ENCODE results near the gene MPPE1.
A peak's percentile ranks its signal among the peaks of the same experiment; 100 is the strongest.

MPPE1 gene

GRCh38 chr18:11851146-11851805, 56.8 kb downstream of the MPPE1 start, which contains the start of gene CHMP1B:
TSS of gene CHMP1B (plus strand) at chr18:11851413. CDS start at chr18:11851512, 99 bp downstream.
- peak; percentile 98 for DNase-seq

DNA sequence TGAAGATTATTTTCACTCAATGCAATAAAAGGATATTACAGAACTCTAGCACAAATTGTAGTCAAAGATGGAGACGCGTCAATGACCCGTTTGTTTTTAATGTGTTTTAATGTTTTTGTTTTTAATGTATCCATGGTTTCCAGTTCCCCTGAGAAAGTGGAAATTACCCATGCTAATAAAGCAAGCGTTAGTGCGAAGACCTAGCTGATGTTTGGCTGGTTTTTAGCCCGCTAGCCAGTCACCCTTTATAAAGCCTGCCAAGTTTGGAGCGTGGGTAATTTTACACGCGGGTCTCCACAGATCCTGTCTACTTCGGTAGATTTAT, 57.3 kb downstream of the MPPE1 start:
- no peak for DNase-seq

- DNase-seq, result peak; percentile 79
Observed at GRCh38 chr18:11849841-11850634, 58.1 kb downstream of the MPPE1 start.

GRCh38 chr18:11849279-11849678, 58.8 kb downstream of the MPPE1 start:
- no peak for DNase-seq

- DNase-seq, result no peak
Observed at GRCh38 chr18:11847811-11848210, 60.3 kb downstream of the MPPE1 start.

DNA sequence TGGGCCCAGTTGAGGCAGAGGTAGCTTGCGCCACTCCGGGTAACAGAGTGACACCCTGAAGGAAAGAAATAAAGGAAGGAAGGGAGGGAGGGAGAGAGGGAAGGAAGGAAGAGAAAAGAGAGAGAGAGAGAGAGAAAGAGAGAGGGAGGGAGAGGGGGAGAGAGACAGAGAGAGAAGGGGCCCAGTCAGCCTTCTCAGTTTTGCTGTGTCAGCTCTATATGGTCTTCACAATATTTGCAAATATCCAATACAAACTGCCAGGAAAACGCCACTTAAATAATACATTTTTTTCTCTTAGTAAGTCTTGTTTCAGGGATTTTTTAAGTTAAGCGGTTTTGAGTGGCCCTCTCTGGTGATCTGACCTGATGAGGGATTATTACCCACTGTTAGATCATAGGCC, 62.5 kb downstream of the MPPE1 start:
- no peak for DNase-seq

- DNase-seq, result no peak
Observed at GRCh38 chr18:11844436-11844835, 63.7 kb downstream of the MPPE1 start.

- DNase-seq, result no peak
Observed at GRCh38 chr18:11842562-11842961, 65.6 kb downstream of the MPPE1 start.

DNA sequence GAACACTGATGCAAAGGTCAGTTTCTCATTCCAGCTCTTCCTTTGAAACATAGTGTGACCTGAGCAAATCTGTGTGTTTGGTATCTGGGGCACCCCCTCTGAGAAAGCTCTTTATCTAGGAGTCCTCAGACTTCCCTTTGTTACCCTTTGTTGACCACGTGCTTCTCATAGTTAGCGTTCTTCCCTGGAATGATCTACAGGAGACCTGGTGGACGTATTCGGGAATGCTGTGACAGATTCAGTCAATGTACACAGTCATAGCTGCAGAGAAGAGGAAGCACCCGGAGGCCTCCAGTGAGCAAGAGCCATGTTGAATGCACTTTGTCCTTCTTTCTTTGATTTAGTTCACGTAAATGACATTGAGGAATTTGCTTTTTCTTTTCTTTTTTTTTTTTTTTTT, 67.6 kb downstream of the MPPE1 start:
- DNase-seq, result no peak

DNA sequence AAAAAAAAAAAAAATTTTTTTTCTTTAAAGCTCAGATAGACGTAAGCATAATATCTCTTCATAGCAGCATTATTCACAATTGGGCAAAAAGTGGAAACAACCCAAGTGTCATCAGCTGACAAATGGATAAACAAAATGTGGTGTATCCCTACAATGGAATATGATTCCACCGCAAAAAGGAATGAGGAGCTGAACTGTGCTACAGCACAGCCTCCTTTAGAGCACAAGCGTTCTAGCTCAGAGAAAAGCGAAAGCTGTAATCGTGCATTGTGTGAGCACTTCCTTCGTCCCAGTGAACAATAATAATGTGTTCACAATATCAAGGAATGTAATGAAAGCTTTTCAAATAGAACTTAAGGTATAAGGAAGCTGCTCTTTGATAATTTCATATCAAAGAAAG, 68.6 kb downstream of the MPPE1 start:
- no peak for DNase-seq

DNA sequence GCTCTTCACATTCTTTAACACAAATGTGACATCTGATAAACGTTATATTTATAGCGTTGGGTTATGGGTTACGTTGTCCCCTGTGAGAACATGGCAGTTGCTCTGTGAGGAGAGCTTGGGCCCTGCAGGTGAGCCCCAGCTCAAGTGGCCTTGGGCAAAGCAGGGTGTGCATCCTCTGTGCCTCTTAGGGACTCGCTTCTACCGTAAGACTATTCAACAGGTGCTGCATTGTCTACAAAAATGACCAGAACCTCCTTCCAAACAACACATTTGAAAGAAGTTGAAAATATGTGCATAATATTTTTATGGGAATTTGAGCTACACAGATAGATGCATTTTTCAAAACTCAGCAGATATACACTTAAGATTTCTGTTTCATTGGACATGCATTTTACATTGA, 73.3 kb downstream of the MPPE1 start:
- no peak for DNase-seq

Data from right hindlimb (tissue), 1 donor.